Loucy (cell line): ENCODE results near the gene PODN.

ENCODE experiments used
- EZH2phosphoT487 ChIP-seq: fragments of 200-600 bp; IDR thresholded peaks from 2 replicates; pipeline ENCODE4 v1.6.1; 2018; ENCODE audit warnings: antibody characterized with exemption, mild to moderate bottlenecking, moderate library complexity, borderline replicate concordance
- TF ChIP-seq, protein P1 (sequence below): fragments of 200-600 bp; sonication (generic); conservative IDR thresholded peaks from 2 replicates; pipeline ENCODE4 v1.5.1; 2014; ENCODE audit warnings: mild to moderate bottlenecking, antibody characterized with exemption, low read length

DNA sequence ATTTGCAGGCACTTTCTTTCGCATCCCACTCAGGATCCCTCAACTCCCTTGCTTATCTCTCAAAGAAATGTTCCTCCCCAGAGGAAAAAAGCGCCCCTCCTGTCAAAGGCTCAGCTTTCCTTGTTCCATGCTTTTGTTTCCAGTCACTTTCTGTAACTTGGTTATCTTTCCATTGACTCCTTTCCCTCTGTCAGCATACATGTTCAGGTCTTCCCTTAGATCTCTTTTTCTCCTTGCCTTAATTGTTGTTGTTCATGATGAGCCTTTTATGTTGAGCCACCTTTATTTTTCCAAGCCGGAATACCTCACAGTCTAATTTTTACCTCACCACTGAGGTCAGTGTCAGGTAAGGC, 46.5 kb upstream of the PODN start:
- TF ChIP-seq, protein P1, sequence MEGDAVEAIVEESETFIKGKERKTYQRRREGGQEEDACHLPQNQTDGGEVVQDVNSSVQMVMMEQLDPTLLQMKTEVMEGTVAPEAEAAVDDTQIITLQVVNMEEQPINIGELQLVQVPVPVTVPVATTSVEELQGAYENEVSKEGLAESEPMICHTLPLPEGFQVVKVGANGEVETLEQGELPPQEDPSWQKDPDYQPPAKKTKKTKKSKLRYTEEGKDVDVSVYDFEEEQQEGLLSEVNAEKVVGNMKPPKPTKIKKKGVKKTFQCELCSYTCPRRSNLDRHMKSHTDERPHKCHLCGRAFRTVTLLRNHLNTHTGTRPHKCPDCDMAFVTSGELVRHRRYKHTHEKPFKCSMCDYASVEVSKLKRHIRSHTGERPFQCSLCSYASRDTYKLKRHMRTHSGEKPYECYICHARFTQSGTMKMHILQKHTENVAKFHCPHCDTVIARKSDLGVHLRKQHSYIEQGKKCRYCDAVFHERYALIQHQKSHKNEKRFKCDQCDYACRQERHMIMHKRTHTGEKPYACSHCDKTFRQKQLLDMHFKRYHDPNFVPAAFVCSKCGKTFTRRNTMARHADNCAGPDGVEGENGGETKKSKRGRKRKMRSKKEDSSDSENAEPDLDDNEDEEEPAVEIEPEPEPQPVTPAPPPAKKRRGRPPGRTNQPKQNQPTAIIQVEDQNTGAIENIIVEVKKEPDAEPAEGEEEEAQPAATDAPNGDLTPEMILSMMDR: no peak
- no peak for TF ChIP-seq EZH2phosphoT487
